Upper lobe of left lung (tissue), 6 donors: Measurements from ENCODE around the gene OR5AU1. TPM values are rescaled to one million over a fixed set of nuclear protein-coding genes. Genes with fewer than 3 reads are reported as not detected.
A peak's percentile ranks its signal among the peaks of the same experiment; 100 is the strongest.

ENCODE experiments used
- ATAC-seq, 2 donors: fragments of 200-7000 bp; cut with Tn5 transposase; one replicate each; pipeline ENCODE4 v1.9.1; 2022; ENCODE audit warnings: mild to moderate bottlenecking in 2 of 2, moderate library complexity in 2 of 2; ENCODE audit not compliant: low FRiP score in 2 of 2
- DNase-seq, 2 donors: peaks; one replicate each; pipeline ENCODE4 v3.0.0-alpha.2; 2019 to 2020
- H3K27ac ChIP-seq, 4 donors: fragments of 200-600 bp; sonication (generic); one replicate each; pipeline ENCODE4 v1.5.1; 2016 to 2019
- H3K27me3 ChIP-seq, 4 donors: fragments of 200-600 bp; sonication (generic); one replicate each; pipeline ENCODE4 v1.5.1; 2017 to 2019
- H3K36me3 ChIP-seq, 4 donors: fragments of 200-600 bp; sonication (generic); one replicate each; pipeline ENCODE4 v1.5.1; 2016 to 2019
- H3K4me1 ChIP-seq, 4 donors: fragments of 200-600 bp; sonication (generic); one replicate each; pipeline ENCODE4 v1.5.1; 2018 to 2019
- H3K4me3 ChIP-seq, 4 donors: fragments of 200-600 bp; sonication (generic); one replicate each; pipeline ENCODE4 v1.5.1; 2017 to 2019; ENCODE audit warnings: mild to moderate bottlenecking in 2 of 4, moderate library complexity in 1 of 4
- H3K9me3 ChIP-seq, 4 donors: fragments of 200-600 bp; sonication (generic); one replicate each; pipeline ENCODE4 v1.5.1; 2018 to 2019
- EP300 ChIP-seq, 4 donors: sonication (generic); formaldehyde crosslinking; IDR thresholded peaks; one replicate each; pipeline ENCODE4 v1.5.1; 2017; ENCODE audit warnings: antibody characterized with exemption in 4 of 4, control low read depth in 2 of 4
- POLR2A ChIP-seq, 4 donors: fragments of 450-650 bp; IDR thresholded peaks; one replicate each; pipeline ENCODE4 v1.5.1; 2016 to 2017; ENCODE audit warnings: antibody characterized with exemption in 4 of 4, mild to moderate bottlenecking in 2 of 4
- POLR2AphosphoS5 ChIP-seq, 2 donors: sonication (generic); formaldehyde crosslinking; IDR thresholded peaks; one replicate each; pipeline ENCODE4 v1.5.1; 2017; ENCODE audit warnings: antibody characterized with exemption in 2 of 2
- WGBS, 2 donors: methylation state at CpG; one replicate each; pipeline ENCODE4 v1.1.5; 2017 to 2018; 5-methylcytosine and 5-hydroxymethylcytosine counted together
- total RNA-seq, 6 donors: library from RNA; depleted of rRNA in 4 of 6; stranded (reverse); fragments of >200 nt in 4 of 6; gene quantifications; one replicate each; pipeline versions ENCODE4 v1.1.0 to v1.2.1, GENCODE V29; 2016 to 2021
- TF ChIP-seq, protein P1 (sequence below), 6 experiments: fragments of 450-650 bp in 4 of 6; fragments of 200-600 bp in 2 of 6; sonication (generic) in 2 of 6; IDR thresholded peaks; one replicate each; pipeline ENCODE4 v1.5.1; 2016 to 2019; ENCODE audit warnings: antibody characterized with exemption in 6 of 6
- donor health status: DM: no; HTN: no; CAD: no; lungs with moderate emphysema.
- donor health status: DM: no; HTN: yes; CAD: no; lungs with severe emphysema.

The OR5AU1 gene
- total RNA-seq, 6 donors from 2014 or later, result not detected

DNA sequence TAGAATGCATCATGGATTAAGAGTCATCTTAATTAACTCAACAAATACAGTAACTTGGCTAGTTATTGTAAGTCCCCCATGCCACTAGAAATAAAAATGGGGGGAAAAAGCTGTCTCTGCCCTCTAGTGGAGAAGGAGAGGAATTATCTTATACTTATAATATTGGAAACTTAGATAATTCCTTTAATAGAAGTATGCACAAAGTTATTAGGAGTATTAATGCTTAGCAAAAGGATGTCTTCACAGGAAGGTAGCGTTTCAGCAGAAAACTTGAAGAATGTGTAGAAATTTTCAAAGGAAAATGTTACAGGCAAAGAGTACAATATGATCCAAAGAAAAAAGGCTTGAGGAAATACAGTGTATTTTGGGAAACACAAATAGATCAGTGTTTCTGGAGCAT is 19.8 kb downstream of the OR5AU1 start:
- ATAC-seq (no peak), DNase-seq (no peak)
- Histone ChIP-seq H3K27me3 (no peaks in the 10 kb centered on the region), H3K27ac (no peak overlapping the region), H3K4me3 (no peak overlapping the region), H3K36me3 (no peaks in the 10 kb centered on the region), H3K9me3 (no peaks in the 10 kb centered on the region), H3K4me1 (no peaks in the 10 kb centered on the region)
- TF ChIP-seq POLR2AphosphoS5 (IDR thresholded peaks at IDR 0.05), result no peak
- TF ChIP-seq, protein P1, sequence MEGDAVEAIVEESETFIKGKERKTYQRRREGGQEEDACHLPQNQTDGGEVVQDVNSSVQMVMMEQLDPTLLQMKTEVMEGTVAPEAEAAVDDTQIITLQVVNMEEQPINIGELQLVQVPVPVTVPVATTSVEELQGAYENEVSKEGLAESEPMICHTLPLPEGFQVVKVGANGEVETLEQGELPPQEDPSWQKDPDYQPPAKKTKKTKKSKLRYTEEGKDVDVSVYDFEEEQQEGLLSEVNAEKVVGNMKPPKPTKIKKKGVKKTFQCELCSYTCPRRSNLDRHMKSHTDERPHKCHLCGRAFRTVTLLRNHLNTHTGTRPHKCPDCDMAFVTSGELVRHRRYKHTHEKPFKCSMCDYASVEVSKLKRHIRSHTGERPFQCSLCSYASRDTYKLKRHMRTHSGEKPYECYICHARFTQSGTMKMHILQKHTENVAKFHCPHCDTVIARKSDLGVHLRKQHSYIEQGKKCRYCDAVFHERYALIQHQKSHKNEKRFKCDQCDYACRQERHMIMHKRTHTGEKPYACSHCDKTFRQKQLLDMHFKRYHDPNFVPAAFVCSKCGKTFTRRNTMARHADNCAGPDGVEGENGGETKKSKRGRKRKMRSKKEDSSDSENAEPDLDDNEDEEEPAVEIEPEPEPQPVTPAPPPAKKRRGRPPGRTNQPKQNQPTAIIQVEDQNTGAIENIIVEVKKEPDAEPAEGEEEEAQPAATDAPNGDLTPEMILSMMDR (IDR thresholded peaks at IDR 0.05), result peak; percentile 27 to 76 (median 36)
- WGBS, 2 donors, result 12 to 14% methylated on average over 1 of the region's 1 CpG

DNA sequence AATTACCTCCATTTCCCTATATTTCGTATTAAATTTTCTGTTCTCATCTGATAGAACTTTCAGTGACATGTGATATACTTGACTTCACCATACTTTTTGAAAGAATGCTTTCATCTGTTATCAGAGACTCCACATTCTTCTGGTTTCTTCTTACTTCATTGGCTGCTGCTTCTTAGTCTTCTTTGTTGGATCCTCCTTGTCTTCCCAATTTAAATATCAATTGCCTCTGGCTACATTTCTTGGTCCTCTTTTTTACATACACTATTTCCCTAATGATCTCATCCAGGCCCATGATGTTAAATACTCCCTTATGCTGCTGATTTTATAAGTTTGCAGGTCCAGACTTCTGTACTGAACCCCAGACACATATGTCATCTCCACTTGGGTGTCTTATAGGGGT is 22.0 kb downstream of the OR5AU1 start:
- Histone ChIP-seq H3K4me3 (no peak overlapping the region), H3K4me1 (no peaks in the 10 kb centered on the region), H3K27ac (no peak overlapping the region), H3K9me3 (no peaks in the 10 kb centered on the region), H3K36me3 (no peaks in the 10 kb centered on the region), H3K27me3 (no peaks in the 10 kb centered on the region)
- TF ChIP-seq, protein P1 (IDR thresholded peaks at IDR 0.05), result no peak
- TF ChIP-seq EP300 (IDR thresholded peaks at IDR 0.05) (no peak), POLR2A (IDR thresholded peaks at IDR 0.05) (no peak)
- 50% methylated on average over 1 of the region's 1 CpG for WGBS, 2 donors
- DNase-seq (no peak), ATAC-seq (no peak)

DNA sequence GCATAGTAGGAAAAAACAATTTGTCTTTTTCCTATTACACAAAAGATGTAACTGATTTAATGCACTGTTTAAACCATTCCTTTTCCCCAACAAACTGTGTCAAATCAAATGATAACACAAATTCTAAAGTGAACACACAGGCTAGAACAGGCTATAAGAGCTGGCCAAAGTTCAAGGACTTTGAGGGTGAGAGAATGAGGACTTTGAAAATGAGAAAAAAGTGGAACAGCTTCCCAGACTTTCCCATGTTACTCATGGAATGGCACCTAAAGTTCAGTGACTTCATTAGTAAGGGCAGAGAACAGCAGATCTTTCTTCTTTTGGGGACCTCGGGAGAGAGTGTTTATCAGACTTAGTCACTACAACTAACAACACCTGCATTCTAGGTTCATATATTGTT is 32.4 kb downstream of the OR5AU1 start:
- Histone ChIP-seq H3K36me3 (no peaks in the 10 kb centered on the region), H3K27ac (no peak overlapping the region), H3K4me3 (no peak overlapping the region), H3K27me3 (no peaks in the 10 kb centered on the region), H3K9me3 (no peaks in the 10 kb centered on the region), H3K4me1 (no peaks in the 10 kb centered on the region)
- 57 to 73% methylated on average over 1 of the region's 1 CpG for WGBS, 2 donors
- ATAC-seq (no peak), DNase-seq (no peak)
- TF ChIP-seq EP300 (IDR thresholded peaks at IDR 0.05), result no peak
- TF ChIP-seq, protein P1 (IDR thresholded peaks at IDR 0.05), result no peak
- TF ChIP-seq POLR2A (IDR thresholded peaks at IDR 0.05), result no peak
- no peak for TF ChIP-seq POLR2AphosphoS5 (IDR thresholded peaks at IDR 0.05)

DNA sequence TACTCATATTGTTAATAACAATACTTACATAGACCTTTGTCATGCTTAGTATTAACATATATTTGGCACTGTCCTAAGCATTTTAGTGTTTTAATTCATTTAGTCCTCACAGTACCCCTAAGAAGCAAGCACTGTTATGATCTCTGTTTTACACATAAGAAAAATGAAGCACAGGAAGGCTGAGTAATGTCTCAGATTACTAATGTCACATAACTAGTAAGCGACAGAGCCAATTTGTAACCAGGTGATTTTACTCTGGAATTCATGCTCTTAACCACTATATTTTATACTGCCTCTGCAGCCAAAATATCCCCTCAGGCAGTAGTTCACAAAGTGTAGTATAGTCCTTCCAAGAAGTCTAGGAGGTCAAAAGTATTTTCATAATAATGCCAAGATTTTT is 34.7 kb downstream of the OR5AU1 start:
- no peaks in the 10 kb centered on the region for H3K27me3 ChIP-seq
- H3K4me1 ChIP-seq, result no peaks in the 10 kb centered on the region
- TF ChIP-seq, protein P1 (IDR thresholded peaks at IDR 0.05), result no peak
- TF ChIP-seq POLR2AphosphoS5 (IDR thresholded peaks at IDR 0.05) (no peak), EP300 (IDR thresholded peaks at IDR 0.05) (no peak), POLR2A (IDR thresholded peaks at IDR 0.05) (no peak)
- 71 to 76% methylated on average over 1 of the region's 1 CpG for WGBS, 2 donors
- no peak for DNase-seq
- H3K36me3 ChIP-seq, result no peaks in the 10 kb centered on the region
- no peak overlapping the region for H3K27ac ChIP-seq
- ATAC-seq, result no peak
- H3K4me3 ChIP-seq, result no peak overlapping the region
- H3K9me3 ChIP-seq, result no peaks in the 10 kb centered on the region

DNA sequence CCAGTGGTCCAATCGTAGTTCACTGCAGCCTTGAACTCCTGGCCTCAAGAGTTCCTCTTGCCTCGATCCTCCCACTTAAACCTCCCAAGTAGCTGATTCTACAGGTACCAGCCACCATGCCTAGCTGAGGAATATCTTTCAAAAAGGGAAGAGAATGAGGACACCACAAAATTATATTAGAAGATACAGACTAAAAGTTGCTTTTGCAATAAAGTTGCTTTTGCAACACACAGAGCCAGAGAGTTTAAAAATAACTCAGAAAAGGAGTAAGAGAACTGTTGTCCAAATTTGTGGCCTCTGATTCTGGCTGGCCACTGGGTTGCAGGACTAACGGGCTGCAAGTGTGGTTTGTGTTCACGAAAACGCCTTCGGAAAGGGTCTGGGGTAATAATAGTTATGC is 35.2 kb downstream of the OR5AU1 start:
- TF ChIP-seq POLR2A (IDR thresholded peaks at IDR 0.05), result no peak
- no peak for ATAC-seq
- DNase-seq, result no peak
- no peak overlapping the region for H3K27ac ChIP-seq
- H3K27me3 ChIP-seq, result no peaks in the 10 kb centered on the region
- whole genome bisulfite sequencing, 2 donors, result 66 to 67% methylated on average over 6 of the region's 6 CpGs
- H3K9me3 ChIP-seq, result no peaks in the 10 kb centered on the region
- no peak overlapping the region for H3K4me3 ChIP-seq
- no peaks in the 10 kb centered on the region for H3K4me1 ChIP-seq
- H3K36me3 ChIP-seq, result no peaks in the 10 kb centered on the region
